ENCODE data around the gene CCNK. TPM values are rescaled to one million over a fixed set of nuclear protein-coding genes. Genes with fewer than 3 reads are reported as not detected.

CCNK gene
- total RNA-seq, 4 donors from 2014 or later: 23.4 to 66.3 (median 39.0) TPM

DNA sequence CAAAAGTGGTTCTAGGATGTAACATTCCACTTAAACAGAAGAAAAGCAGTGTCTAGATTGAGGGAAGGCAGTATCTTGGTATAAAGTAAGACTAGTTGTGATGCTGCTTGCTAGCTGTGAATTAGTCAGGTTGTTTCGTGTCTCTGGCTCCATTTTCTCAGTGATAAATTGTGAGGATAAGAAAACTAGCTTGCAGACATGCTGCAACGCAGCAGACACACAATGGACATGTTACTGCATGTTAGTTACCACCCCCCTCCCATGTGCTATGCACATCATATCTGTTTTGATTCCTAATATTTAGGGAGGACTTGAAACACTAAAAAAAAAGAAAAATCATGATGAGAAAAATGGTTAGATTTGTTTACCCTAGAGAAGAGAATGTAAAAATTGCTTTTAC, 2.9 kb downstream of the CCNK start:
- Histone ChIP-seq H3K4me3 (no peak overlapping the region), H3K9me3 (no peaks in the 10 kb centered on the region), H3K4me1 (peaks cover 42% of the 10 kb centered on the region), H3K27me3 (no peaks in the 10 kb centered on the region), H3K27ac (no peak overlapping the region), H3K36me3 (no peaks in the 10 kb centered on the region)
- TF ChIP-seq EP300 (IDR thresholded peaks at IDR 0.05): no peak
- no peak for TF ChIP-seq POLR2A (IDR thresholded peaks at IDR 0.05)
- TF ChIP-seq, protein P1, sequence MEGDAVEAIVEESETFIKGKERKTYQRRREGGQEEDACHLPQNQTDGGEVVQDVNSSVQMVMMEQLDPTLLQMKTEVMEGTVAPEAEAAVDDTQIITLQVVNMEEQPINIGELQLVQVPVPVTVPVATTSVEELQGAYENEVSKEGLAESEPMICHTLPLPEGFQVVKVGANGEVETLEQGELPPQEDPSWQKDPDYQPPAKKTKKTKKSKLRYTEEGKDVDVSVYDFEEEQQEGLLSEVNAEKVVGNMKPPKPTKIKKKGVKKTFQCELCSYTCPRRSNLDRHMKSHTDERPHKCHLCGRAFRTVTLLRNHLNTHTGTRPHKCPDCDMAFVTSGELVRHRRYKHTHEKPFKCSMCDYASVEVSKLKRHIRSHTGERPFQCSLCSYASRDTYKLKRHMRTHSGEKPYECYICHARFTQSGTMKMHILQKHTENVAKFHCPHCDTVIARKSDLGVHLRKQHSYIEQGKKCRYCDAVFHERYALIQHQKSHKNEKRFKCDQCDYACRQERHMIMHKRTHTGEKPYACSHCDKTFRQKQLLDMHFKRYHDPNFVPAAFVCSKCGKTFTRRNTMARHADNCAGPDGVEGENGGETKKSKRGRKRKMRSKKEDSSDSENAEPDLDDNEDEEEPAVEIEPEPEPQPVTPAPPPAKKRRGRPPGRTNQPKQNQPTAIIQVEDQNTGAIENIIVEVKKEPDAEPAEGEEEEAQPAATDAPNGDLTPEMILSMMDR (IDR thresholded peaks at IDR 0.05): no peak
- no peak for TF ChIP-seq POLR2AphosphoS5 (IDR thresholded peaks at IDR 0.05)
- no peak for DNase-seq (ENCODE audit: low spot score in 2 of 2)
- 41% methylated on average over 2 of the region's 2 CpGs for WGBS

DNA sequence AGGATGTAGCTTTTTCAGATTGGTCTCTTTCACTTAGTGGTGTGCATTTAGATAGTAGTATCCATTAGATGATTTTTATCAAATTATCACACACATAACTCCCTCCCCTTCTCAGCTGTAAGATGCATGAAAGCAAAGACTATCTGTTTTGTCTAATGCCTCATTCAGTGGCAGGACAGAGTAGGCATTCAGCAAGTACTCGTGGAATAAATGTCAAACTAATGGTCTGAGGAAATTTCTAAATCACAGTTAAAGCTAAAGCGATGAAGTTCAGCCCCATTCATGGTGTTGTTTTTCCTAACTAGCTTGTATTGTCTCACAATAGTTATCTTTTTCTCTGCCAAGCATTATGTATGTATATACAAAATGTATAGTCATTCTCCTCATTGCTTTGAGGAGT, 16.1 kb downstream of the CCNK start:
- Histone ChIP-seq H3K36me3 (peaks cover 86% of the 10 kb centered on the region), H3K4me1 (no peaks in the 10 kb centered on the region), H3K27me3 (no peaks in the 10 kb centered on the region), H3K9me3 (no peaks in the 10 kb centered on the region), H3K4me3 (no peak overlapping the region), H3K27ac (no peak overlapping the region)
- DNase-seq (ENCODE audit: low spot score in 2 of 2): no peak
- WGBS: 92% methylated on average over 2 of the region's 2 CpGs
- TF ChIP-seq POLR2AphosphoS5 (IDR thresholded peaks at IDR 0.05) (no peak), EP300 (IDR thresholded peaks at IDR 0.05) (no peak), POLR2A (IDR thresholded peaks at IDR 0.05) (no peak)
- TF ChIP-seq, protein P1 (IDR thresholded peaks at IDR 0.05): no peak

DNA sequence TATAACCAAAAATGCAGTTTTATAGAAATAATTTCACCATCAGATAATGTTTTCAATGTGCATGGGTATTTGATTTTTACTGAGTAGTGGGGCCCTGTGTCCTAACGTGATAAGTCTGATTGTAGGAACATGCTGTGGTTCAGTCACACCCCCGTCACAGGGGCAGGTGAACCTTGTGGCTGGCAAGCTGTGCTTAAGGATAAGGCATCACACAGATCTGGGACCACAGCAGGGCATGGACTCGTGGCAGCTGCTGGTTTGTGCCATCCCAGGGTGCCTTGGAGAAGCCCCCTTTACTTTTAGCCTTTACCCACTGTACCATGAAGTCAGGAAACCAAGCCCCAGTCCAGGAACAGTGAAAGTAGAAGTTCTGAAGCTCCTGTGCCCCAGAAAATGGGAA, 16.7 kb downstream of the CCNK start:
- TF ChIP-seq, protein P1 (IDR thresholded peaks at IDR 0.05): no peak
- no peak for TF ChIP-seq POLR2A (IDR thresholded peaks at IDR 0.05)
- no peak for TF ChIP-seq POLR2AphosphoS5 (IDR thresholded peaks at IDR 0.05)
- TF ChIP-seq EP300 (IDR thresholded peaks at IDR 0.05): no peak
- no peak overlapping the region for H3K27ac ChIP-seq
- 87% methylated on average over 3 of the region's 3 CpGs for WGBS
- DNase-seq (ENCODE audit: low spot score in 2 of 2): no peak
- H3K27me3 ChIP-seq: no peaks in the 10 kb centered on the region
- peaks cover 86% of the 10 kb centered on the region for H3K36me3 ChIP-seq
- no peaks in the 10 kb centered on the region for H3K4me1 ChIP-seq
- H3K9me3 ChIP-seq: no peaks in the 10 kb centered on the region
- no peak overlapping the region for H3K4me3 ChIP-seq

DNA sequence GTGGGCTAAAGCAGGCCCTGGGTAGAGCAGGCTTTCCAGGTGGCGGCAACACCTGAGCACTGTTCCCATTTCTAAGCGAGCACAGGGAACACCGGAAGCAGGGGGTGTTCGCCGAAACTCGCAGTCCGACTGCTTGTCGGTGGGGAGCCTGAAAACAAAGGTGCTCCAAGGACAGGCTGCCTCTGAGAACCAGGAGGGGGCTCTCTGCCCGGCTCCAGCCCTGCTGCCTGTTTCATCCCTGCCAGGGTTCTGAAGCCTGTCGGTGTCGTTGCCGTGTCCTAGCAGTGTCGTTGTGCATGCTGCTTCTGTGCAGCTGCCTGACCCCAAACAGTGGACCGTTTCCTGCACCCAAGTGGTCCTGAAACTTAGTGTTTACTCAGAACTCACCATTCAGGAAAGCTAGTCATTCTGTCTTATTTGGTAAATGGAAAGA, 21.8 kb downstream of the CCNK start:
- Histone ChIP-seq H3K4me1 (no peaks in the 10 kb centered on the region), H3K27me3 (no peaks in the 10 kb centered on the region), H3K9me3 (no peaks in the 10 kb centered on the region), H3K36me3 (peaks cover 93% of the 10 kb centered on the region), H3K27ac (no peak overlapping the region), H3K4me3 (no peak overlapping the region)
- TF ChIP-seq POLR2A (IDR thresholded peaks at IDR 0.05): no peak
- TF ChIP-seq POLR2AphosphoS5 (IDR thresholded peaks at IDR 0.05): no peak
- no peak for TF ChIP-seq EP300 (IDR thresholded peaks at IDR 0.05)
- no peak for DNase-seq (ENCODE audit: low spot score in 2 of 2)
- WGBS: 88% methylated on average over 13 of the region's 14 CpGs

DNA sequence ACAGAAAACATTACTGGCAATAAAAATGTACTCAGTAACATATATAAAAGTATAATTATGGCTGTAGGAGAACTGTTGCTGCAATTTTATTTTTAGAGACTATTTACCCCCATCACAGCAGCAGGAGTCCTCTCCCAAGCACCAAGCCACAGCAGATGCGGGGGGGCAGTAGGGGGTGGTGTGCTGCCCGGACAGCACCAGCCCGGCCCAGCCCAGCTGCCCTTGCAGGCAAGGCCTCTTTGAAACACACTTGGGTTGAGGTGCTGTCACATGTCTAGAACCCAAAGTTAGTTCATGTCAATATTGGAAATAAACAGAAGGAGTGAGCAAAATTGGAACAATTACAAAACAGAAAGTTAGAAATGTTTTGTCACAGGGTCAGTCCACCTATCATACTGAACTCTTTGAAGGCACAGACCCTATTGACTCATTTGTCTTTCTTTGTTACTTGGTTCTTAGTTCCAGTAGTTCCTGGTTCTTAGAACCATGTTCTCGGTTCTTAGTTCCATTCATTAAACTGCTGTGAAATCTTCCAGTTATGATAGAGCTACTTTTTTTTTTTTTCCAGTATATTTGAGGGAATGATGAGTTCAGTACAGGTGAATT, 22.7 kb downstream of the CCNK start:
- Histone ChIP-seq H3K4me1 (peaks cover 6% of the 10 kb centered on the region), H3K27me3 (no peaks in the 10 kb centered on the region), H3K9me3 (no peaks in the 10 kb centered on the region), H3K36me3 (peaks cover 93% of the 10 kb centered on the region), H3K4me3 (no peak overlapping the region), H3K27ac (no peak overlapping the region)
- no peak for DNase-seq (ENCODE audit: low spot score in 2 of 2)
- WGBS: 93% methylated on average over 4 of the region's 4 CpGs
- TF ChIP-seq EP300 (IDR thresholded peaks at IDR 0.05) (no peak), POLR2AphosphoS5 (IDR thresholded peaks at IDR 0.05) (no peak), POLR2A (IDR thresholded peaks at IDR 0.05) (no peak)
- TF ChIP-seq, protein P1 (IDR thresholded peaks at IDR 0.05): no peak

DNA sequence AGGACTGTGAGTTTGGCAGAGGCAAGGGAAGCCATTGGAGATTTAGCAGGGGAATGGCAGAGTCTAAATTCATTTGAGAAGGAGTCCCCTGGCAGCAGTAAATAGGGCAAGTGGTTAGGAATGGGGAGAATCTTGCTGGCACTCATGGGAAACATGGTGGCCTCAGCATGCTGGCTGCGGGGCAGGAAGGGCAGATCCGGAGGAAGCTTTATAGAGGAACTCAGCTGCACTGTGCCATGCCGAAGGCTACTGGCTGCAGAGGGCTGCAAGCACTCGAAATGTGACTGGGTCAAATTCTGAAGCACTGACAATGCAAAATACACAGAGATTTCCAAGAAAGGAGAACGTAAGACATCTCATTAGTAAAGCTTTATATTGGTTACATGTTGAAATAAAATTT, 23.9 kb downstream of the CCNK start:
- Histone ChIP-seq H3K36me3 (peaks cover 97% of the 10 kb centered on the region), H3K27ac (no peak overlapping the region), H3K27me3 (no peaks in the 10 kb centered on the region), H3K4me1 (peaks cover 6% of the 10 kb centered on the region), H3K9me3 (no peaks in the 10 kb centered on the region), H3K4me3 (no peak overlapping the region)
- TF ChIP-seq, protein P1 (IDR thresholded peaks at IDR 0.05): no peak
- WGBS: 88% methylated on average over 5 of the region's 5 CpGs
- no peak for DNase-seq (ENCODE audit: low spot score in 2 of 2)

All from suprapubic skin (tissue), 4 donors.